GM18870 (cell line): ENCODE data around the gene CCDC172.
"Not testable (repeated sequence)": the region's sequence is repeated elsewhere in the genome, so short reads cannot be mapped to it uniquely, and the experiment has no call there.

ENCODE experiments used
- ATAC-seq: cut with Tn5 transposase; IDR thresholded peaks from one replicate; pipeline ENCODE4 v1.9.1; 2021; ENCODE audit warnings: moderate library complexity; ENCODE audit not compliant: unreplicated experiment

CCDC172 gene

GRCh38 chr10:116331815-116332214 is 7.6 kb downstream of the CCDC172 start:
- no peak for ATAC-seq

- no peak for ATAC-seq
Observed at GRCh38 chr10:116336866-116337265, 12.6 kb downstream of the CCDC172 start.

- no peak for ATAC-seq
Observed at GRCh38 chr10:116352125-116352524, 27.9 kb downstream of the CCDC172 start.

- no peak for ATAC-seq
Observed at GRCh38 chr10:116353817-116354216, 29.6 kb downstream of the CCDC172 start.

- ATAC-seq: no peak
Observed at GRCh38 chr10:116355341-116355740, 31.1 kb downstream of the CCDC172 start.

GRCh38 chr10:116356833-116357232 is 32.6 kb downstream of the CCDC172 start:
- no peak for ATAC-seq

- ATAC-seq: no peak
Observed at GRCh38 chr10:116364868-116365267, 40.6 kb downstream of the CCDC172 start.

GRCh38 chr10:116371737-116372136 is 47.5 kb downstream of the CCDC172 start:
- ATAC-seq: no peak

GRCh38 chr10:116382290-116382689 is 58.0 kb downstream of the CCDC172 start:
- ATAC-seq: no peak

- no peak for ATAC-seq
Observed at GRCh38 chr10:116385311-116385710, 61.1 kb downstream of the CCDC172 start.

GRCh38 chr10:116385994-116386809 is 62.0 kb downstream of the CCDC172 start:
- no peak for ATAC-seq

- not testable (repeated sequence) for ATAC-seq
Observed at GRCh38 chr10:116393246-116393831, 69.1 kb downstream of the CCDC172 start.

GRCh38 chr10:116395223-116395985 is 71.2 kb downstream of the CCDC172 start:
- no peak for ATAC-seq

- ATAC-seq: no peak
Observed at GRCh38 chr10:116398224-116398623, 74.0 kb downstream of the CCDC172 start.

GRCh38 chr10:116402858-116403257 is 78.6 kb downstream of the CCDC172 start:
- ATAC-seq: no peak

GRCh38 chr10:116403740-116404250 is 79.5 kb downstream of the CCDC172 start:
- ATAC-seq: no peak

GRCh38 chr10:116408719-116409118 is 84.5 kb downstream of the CCDC172 start:
- peak; percentile 72 for ATAC-seq

- no peak for ATAC-seq
Observed at GRCh38 chr10:116410351-116410750, 86.1 kb downstream of the CCDC172 start.

GRCh38 chr10:116417821-116418220 is 93.6 kb downstream of the CCDC172 start:
- no peak for ATAC-seq

GRCh38 chr10:116418389-116418788 is 94.1 kb downstream of the CCDC172 start:
- ATAC-seq: no peak

- ATAC-seq: no peak
Observed at GRCh38 chr10:116421815-116422214, 97.6 kb downstream of the CCDC172 start.

GRCh38 chr10:116427671-116428070 is 103.4 kb downstream of the CCDC172 start, which contains the start of gene PNLIPRP3:
Gene PNLIPRP3, plus strand, starts transcription at chr10:116427847. Its CDS starts 166 bp downstream, at chr10:116428013.
- no peak for ATAC-seq
